WTC11 (cell line): ENCODE results near the gene SNRNP70. TPM values are rescaled to one million over a fixed set of nuclear protein-coding genes. Genes with fewer than 3 reads are reported as not detected.

Experiments
- CREM ChIP-seq: sonication (generic); formaldehyde crosslinking; IDR thresholded peaks from 2 replicates; pipeline ENCODE4 v1.8.1; 2022; ENCODE audit warnings: mild to moderate bottlenecking, missing genetic modification reagents, moderate library complexity
- E2F1 ChIP-seq: sonication (generic); formaldehyde crosslinking; IDR thresholded peaks from 2 replicates; pipeline ENCODE4 v1.8.0; 2022; ENCODE audit warnings: mild to moderate bottlenecking, missing genetic modification reagents
- EMX1 ChIP-seq: fragments of 250-450 bp; sonication (Bioruptor Pico); IDR thresholded peaks from 2 replicates; pipeline ENCODE4 v1.8.0; 2021; ENCODE audit warnings: mild to moderate bottlenecking
- FOXK1 ChIP-seq: sonication (generic); formaldehyde crosslinking; IDR thresholded peaks from 2 replicates; pipeline ENCODE4 v1.8.0; 2022; ENCODE audit warnings: mild to moderate bottlenecking, moderate library complexity, missing genetic modification reagents
- FOXP1 ChIP-seq: sonication (generic); formaldehyde crosslinking; IDR thresholded peaks from 2 replicates; pipeline ENCODE4 v1.8.0; 2022; ENCODE audit warnings: missing genetic modification reagents, mild to moderate bottlenecking, moderate library complexity, borderline replicate concordance
- FOXP4 ChIP-seq: sonication (generic); formaldehyde crosslinking; IDR thresholded peaks from 2 replicates; pipeline ENCODE4 v1.8.0; 2022; ENCODE audit warnings: mild to moderate bottlenecking, missing genetic modification reagents
- GRHL2 ChIP-seq: fragments of 250-450 bp; sonication (Bioruptor Pico); IDR thresholded peaks from 2 replicates; pipeline ENCODE4 v1.8.0; 2022; ENCODE audit warnings: mild to moderate bottlenecking, moderate library complexity; ENCODE audit not compliant: insufficient replicate concordance, severe bottlenecking
- GTF2I ChIP-seq: fragments of 250-450 bp; sonication (Bioruptor Pico); conservative IDR thresholded peaks from 2 replicates; pipeline ENCODE4 v1.4.0; 2021; ENCODE audit warnings: mild to moderate bottlenecking
- HMGA2 ChIP-seq: fragments of 250-450 bp; sonication (Bioruptor Pico); IDR thresholded peaks from 2 replicates; pipeline ENCODE4 v1.4.0; 2021; ENCODE audit warnings: mild to moderate bottlenecking, moderate library complexity
- IRF2 ChIP-seq: sonication (generic); formaldehyde crosslinking; IDR thresholded peaks from 2 replicates; pipeline ENCODE4 v1.8.0; 2022; ENCODE audit warnings: low read depth, missing genetic modification reagents, borderline replicate concordance
- JAZF1 ChIP-seq: fragments of 250-450 bp; sonication (Bioruptor Pico); IDR thresholded peaks from 2 replicates; pipeline ENCODE4 v1.9.0; 2021; ENCODE audit warnings: moderate library complexity, mild to moderate bottlenecking, inconsistent platforms
- NFE2L1 ChIP-seq: sonication (generic); formaldehyde crosslinking; IDR thresholded peaks from 2 replicates; pipeline ENCODE4 v1.8.1; 2023; ENCODE audit warnings: missing genetic modification reagents
- NR1H2 ChIP-seq: sonication (generic); formaldehyde crosslinking; IDR thresholded peaks from 2 replicates; pipeline ENCODE4 v1.9.0; 2021; ENCODE audit warnings: mild to moderate bottlenecking, moderate library complexity, missing genetic modification reagents
- NR3C1 ChIP-seq: sonication (generic); formaldehyde crosslinking; conservative IDR thresholded peaks from 2 replicates; pipeline ENCODE4 v1.8.1; 2023; ENCODE audit warnings: low read depth, mild to moderate bottlenecking, missing genetic modification reagents
- OVOL2 ChIP-seq: fragments of 250-450 bp; sonication (Bioruptor Pico); IDR thresholded peaks from 2 replicates; pipeline ENCODE4 v1.9.0; 2021; ENCODE audit warnings: mild to moderate bottlenecking, borderline replicate concordance
- SMAD3 ChIP-seq: sonication (generic); formaldehyde crosslinking; IDR thresholded peaks from 2 replicates; pipeline ENCODE4 v1.8.0; 2022; ENCODE audit warnings: missing genetic modification reagents, mild to moderate bottlenecking, borderline replicate concordance
- USF1 ChIP-seq: sonication (generic); formaldehyde crosslinking; IDR thresholded peaks from 2 replicates; pipeline ENCODE4 v1.8.0; 2022; ENCODE audit warnings: mild to moderate bottlenecking, missing genetic modification reagents
- USF2 ChIP-seq: sonication (generic); formaldehyde crosslinking; IDR thresholded peaks from 2 replicates; pipeline ENCODE4 v1.8.1; 2023; ENCODE audit warnings: mild to moderate bottlenecking, missing genetic modification reagents, moderate library complexity
- ZNF138 ChIP-seq: sonication (generic); formaldehyde crosslinking; conservative IDR thresholded peaks from 2 replicates; pipeline ENCODE4 v1.8.1; 2022; ENCODE audit warnings: mild to moderate bottlenecking, moderate library complexity, missing genetic modification reagents
- ZNF219 ChIP-seq: sonication (generic); formaldehyde crosslinking; IDR thresholded peaks from 2 replicates; pipeline ENCODE4 v1.8.0; 2023; ENCODE audit warnings: missing genetic modification reagents, mild to moderate bottlenecking, borderline replicate concordance
- ZNF416 ChIP-seq: fragments of 250-450 bp; sonication (Bioruptor Pico); IDR thresholded peaks from 2 replicates; pipeline ENCODE4 v1.9.0; 2021; ENCODE audit warnings: mild to moderate bottlenecking, inconsistent platforms
- ZNF671 ChIP-seq: fragments of 250-450 bp; sonication (Bioruptor Pico); IDR thresholded peaks from 2 replicates; pipeline ENCODE4 v1.8.0; 2021; ENCODE audit warnings: mild to moderate bottlenecking
- total RNA-seq: library from RNA; stranded (reverse); gene quantifications from 3 replicates; pipeline ENCODE4 v1.2.3, GENCODE V29; 2021
- TF ChIP-seq, protein P1 (sequence below): fragments of 250-450 bp; sonication (Bioruptor Pico); IDR thresholded peaks from 2 replicates; pipeline ENCODE4 v1.8.0; 2021; ENCODE audit warnings: mild to moderate bottlenecking
- TF ChIP-seq, protein P2 (sequence below): sonication (generic); formaldehyde crosslinking; IDR thresholded peaks from 2 replicates; pipeline ENCODE4 v1.8.0; 2022; ENCODE audit warnings: missing genetic modification reagents
- TF ChIP-seq, protein P3 (sequence below): fragments of 250-450 bp; sonication (Bioruptor Pico); IDR thresholded peaks from 2 replicates; pipeline ENCODE4 v2.1.2; 2022; ENCODE audit warnings: mild to moderate bottlenecking, moderate library complexity
- TF ChIP-seq, protein P4 (sequence below): fragments of 250-450 bp; sonication (Bioruptor Pico); IDR thresholded peaks from 2 replicates; pipeline ENCODE4 v1.9.0; 2021; ENCODE audit warnings: moderate library complexity, mild to moderate bottlenecking, inconsistent platforms, borderline replicate concordance

SNRNP70 gene
- total RNA-seq, 1 experiment from 2014 or later, result 266 TPM

DNA sequence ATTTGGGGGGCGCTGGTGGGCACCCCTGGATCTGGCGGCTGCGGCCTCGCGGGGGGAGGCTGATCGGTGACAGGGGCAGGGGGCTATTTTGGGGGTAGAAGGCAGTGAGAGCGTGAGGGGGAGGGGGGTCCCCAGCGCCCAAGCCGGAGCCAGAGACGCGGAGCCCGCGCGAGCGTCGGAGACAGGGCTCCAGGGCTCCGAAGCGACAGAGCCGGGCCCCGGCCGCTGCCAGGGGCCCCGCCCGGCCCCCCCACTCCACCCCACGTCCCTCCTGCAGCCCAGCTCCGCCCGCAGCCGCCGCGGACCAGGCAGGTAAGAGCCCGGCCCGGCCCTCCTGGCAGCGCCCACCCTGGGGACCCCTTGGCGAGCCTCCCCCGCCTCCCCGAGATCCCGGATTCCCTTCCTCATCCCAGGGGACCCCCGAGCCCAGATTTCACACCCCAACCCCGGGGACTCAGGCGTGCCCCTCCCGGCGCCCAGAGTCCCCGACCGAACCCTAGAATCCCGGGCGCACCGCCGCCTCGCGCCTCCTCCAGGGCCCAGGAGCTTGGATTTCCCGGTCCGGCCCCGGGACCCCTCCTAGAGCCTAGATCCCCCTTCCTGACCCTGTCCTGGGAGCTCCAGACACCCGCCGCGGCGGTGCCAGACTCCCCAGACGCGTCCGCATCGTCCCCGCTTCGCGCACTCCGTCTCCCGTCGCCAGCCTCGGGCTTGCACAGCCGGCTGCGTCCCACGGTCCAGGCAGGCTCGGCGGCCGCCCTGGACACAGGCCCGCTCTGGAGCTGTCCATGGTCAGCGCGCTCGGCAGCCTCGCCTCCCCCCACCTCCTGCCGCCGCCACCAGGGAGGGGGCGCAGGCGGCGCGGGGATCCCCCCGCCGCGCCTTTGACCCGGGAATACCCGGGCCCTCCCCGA, 34.4 kb downstream of the SNRNP70 start, which contains the start of gene PPFIA3 (continued):
- TF ChIP-seq ZNF416 (CRISPR knock-in tag) (no peak), IRF2 (no peak), HMGA2 (CRISPR knock-in tag) (no peak), FOXP4 (CRISPR knock-in tag) (0 out of 2 replicates have a peak, but pooled peaks have one; percentile 72), ZNF138 (CRISPR knock-in tag) (no peak), OVOL2 (CRISPR knock-in tag) (no peak), USF2 (no peak), NR1H2 (CRISPR knock-in tag) (no peak), NFE2L1 (CRISPR knock-in tag) (peak; percentile 71; the same call in 1 of the 2 replicates), CREM (0 out of 2 replicates have a peak, but pooled peaks have one; percentile 46), JAZF1 (CRISPR knock-in tag) (no peak), USF1 (CRISPR knock-in tag) (peak; percentile 54; the same call in 1 of the 2 replicates), EMX1 (no peak), E2F1 (CRISPR knock-in tag) (no peak), NR3C1 (CRISPR knock-in tag) (no peak), ZNF219 (CRISPR knock-in tag) (no peak; the same call in 1 of the 2 replicates), GTF2I (CRISPR knock-in tag) (no peak), GRHL2 (CRISPR knock-in tag) (no peak), SMAD3 (peak; percentile 75; the same call in 1 of the 2 replicates), FOXP1 (CRISPR knock-in tag) (peak; percentile 94; the same call in 1 of the 2 replicates), FOXK1 (peak; percentile 71; the same call in 1 of the 2 replicates), ZNF671 (no peak)
- TF ChIP-seq, protein P1, sequence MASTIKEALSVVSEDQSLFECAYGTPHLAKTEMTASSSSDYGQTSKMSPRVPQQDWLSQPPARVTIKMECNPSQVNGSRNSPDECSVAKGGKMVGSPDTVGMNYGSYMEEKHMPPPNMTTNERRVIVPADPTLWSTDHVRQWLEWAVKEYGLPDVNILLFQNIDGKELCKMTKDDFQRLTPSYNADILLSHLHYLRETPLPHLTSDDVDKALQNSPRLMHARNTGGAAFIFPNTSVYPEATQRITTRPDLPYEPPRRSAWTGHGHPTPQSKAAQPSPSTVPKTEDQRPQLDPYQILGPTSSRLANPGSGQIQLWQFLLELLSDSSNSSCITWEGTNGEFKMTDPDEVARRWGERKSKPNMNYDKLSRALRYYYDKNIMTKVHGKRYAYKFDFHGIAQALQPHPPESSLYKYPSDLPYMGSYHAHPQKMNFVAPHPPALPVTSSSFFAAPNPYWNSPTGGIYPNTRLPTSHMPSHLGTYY, result no peak
- TF ChIP-seq, protein P2, sequence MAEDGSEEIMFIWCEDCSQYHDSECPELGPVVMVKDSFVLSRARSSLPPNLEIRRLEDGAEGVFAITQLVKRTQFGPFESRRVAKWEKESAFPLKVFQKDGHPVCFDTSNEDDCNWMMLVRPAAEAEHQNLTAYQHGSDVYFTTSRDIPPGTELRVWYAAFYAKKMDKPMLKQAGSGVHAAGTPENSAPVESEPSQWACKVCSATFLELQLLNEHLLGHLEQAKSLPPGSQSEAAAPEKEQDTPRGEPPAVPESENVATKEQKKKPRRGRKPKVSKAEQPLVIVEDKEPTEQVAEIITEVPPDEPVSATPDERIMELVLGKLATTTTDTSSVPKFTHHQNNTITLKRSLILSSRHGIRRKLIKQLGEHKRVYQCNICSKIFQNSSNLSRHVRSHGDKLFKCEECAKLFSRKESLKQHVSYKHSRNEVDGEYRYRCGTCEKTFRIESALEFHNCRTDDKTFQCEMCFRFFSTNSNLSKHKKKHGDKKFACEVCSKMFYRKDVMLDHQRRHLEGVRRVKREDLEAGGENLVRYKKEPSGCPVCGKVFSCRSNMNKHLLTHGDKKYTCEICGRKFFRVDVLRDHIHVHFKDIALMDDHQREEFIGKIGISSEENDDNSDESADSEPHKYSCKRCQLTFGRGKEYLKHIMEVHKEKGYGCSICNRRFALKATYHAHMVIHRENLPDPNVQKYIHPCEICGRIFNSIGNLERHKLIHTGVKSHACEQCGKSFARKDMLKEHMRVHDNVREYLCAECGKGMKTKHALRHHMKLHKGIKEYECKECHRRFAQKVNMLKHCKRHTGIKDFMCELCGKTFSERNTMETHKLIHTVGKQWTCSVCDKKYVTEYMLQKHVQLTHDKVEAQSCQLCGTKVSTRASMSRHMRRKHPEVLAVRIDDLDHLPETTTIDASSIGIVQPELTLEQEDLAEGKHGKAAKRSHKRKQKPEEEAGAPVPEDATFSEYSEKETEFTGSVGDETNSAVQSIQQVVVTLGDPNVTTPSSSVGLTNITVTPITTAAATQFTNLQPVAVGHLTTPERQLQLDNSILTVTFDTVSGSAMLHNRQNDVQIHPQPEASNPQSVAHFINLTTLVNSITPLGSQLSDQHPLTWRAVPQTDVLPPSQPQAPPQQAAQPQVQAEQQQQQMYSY (CRISPR knock-in tag), result peak; percentile 39; the same call in 1 of the 2 replicates
- TF ChIP-seq, protein P3, sequence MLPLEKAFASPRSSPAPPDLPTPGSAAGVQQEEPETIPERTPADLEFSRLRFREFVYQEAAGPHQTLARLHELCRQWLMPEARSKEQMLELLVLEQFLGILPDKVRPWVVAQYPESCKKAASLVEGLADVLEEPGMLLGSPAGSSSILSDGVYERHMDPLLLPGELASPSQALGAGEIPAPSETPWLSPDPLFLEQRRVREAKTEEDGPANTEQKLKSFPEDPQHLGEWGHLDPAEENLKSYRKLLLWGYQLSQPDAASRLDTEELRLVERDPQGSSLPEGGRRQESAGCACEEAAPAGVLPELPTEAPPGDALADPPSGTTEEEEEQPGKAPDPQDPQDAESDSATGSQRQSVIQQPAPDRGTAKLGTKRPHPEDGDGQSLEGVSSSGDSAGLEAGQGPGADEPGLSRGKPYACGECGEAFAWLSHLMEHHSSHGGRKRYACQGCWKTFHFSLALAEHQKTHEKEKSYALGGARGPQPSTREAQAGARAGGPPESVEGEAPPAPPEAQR (CRISPR knock-in tag), result no peak
- TF ChIP-seq, protein P4, sequence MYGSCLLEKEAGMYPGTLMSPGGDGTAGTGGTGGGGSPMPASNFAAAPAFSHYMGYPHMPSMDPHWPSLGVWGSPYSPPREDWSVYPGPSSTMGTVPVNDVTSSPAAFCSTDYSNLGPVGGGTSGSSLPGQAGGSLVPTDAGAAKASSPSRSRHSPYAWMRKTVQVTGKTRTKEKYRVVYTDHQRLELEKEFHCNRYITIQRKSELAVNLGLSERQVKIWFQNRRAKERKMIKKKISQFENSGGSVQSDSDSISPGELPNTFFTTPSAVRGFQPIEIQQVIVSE, result no peak
